HAP-1 (cell line): Measurements from ENCODE around the gene RNU6-1.
A peak's percentile ranks its signal among the peaks of the same experiment; 100 is the strongest.

ENCODE experiments used
- DNase-seq, 2 experiments: peaks; one replicate each; pipeline ENCODE4 v3.0.0-alpha.2; 2016 to 2020; ENCODE audit warnings: low spot score in 2 of 2
- H3K27me3 ChIP-seq: fragments of 250-450 bp; sonication (Bioruptor Pico); 2 replicates; pipeline ENCODE4 v1.5.1; 2020; ENCODE audit warnings: low read depth, mild to moderate bottlenecking, moderate library complexity
- H3K36me3 ChIP-seq: fragments of 250-450 bp; sonication (Bioruptor Pico); replicated peaks from 2 replicates; pipeline ENCODE4 v1.5.1; 2020; ENCODE audit warnings: mild to moderate bottlenecking
- H3K4me1 ChIP-seq: fragments of 250-450 bp; sonication (Bioruptor Pico); 2 replicates; pipeline ENCODE4 v1.5.1; 2020; ENCODE audit warnings: mild to moderate bottlenecking
- H3K4me3 ChIP-seq: fragments of 250-450 bp; sonication (Bioruptor Pico); 2 replicates; pipeline ENCODE4 v1.5.1; 2020; ENCODE audit warnings: mild to moderate bottlenecking, moderate library complexity
- H3K9me3 ChIP-seq: fragments of 250-450 bp; sonication (Bioruptor Pico); 2 replicates; pipeline ENCODE4 v1.5.1; 2020; ENCODE audit warnings: mild to moderate bottlenecking, moderate library complexity
- in situ Hi-C: fragments of 300-500 bp; cut with MboI; formaldehyde crosslinking; loops from 3 replicates; pipeline ENCODE4 v1.14.3; 2020; ENCODE audit warnings: low sequenced_read_pairs, inconsistent platforms, mixed read lengths

Gene RNU6-1

DNA sequence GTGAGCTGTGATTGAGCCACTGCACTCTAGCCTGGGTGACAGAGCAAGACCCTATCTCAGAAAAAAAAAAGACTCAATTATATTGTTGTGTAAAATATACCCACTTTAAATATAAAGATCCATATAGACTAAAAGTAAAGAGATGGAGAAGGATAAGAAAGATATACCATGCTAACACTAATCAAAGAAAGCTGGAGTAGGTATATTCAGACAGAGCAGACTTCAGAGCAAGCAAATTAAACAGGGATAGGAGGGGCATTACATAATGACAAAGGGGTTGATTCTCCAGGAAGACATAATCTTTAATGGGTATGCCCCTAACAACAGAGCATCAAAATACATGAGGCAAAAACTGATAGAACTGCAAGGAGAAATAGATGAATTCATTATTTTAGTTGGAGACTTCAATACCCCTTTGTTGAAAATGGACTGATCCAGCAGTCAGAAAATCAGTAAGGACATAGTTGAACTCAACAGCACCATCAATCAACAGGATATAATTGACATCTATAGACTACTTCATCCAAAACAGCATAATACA, 31.1 kb upstream of the RNU6-1 start:
- Histone ChIP-seq H3K27me3 (0 out of 2 replicates have a peak, but pooled peaks cover 4% of the 10 kb centered on the region), H3K36me3 (no peaks in the 10 kb centered on the region), H3K4me3 (no peak overlapping the region), H3K9me3 (peaks cover 4% of the 10 kb centered on the region), H3K4me1 (peaks cover 3% of the 10 kb centered on the region)
- in situ Hi-C loops = no loop called here
- DNase-seq = no peak

DNA sequence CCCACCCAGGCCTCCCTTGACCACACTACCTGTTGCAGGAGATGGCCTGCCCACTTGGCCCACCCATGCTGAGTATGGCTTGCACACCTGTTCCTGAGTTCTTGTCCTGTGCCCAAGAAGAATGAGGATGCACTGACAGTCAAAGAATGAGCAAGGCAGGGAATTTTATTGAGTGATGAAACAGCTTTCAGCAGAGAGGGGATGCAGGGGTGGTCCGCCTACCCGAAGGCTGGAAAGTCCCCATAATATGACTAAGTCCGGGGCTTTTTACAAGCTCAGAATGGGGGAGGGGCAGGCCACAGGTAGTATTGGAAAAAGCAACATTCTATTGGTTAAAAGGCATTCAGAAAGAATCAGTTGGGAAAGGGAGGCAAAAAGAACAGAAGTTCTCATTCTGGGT, 29.9 kb upstream of the RNU6-1 start:
- in situ Hi-C loops = no loop called here
- Histone ChIP-seq H3K9me3 (peaks cover 4% of the 10 kb centered on the region), H3K4me3 (no peak overlapping the region), H3K27me3 (0 out of 2 replicates have a peak, but pooled peaks cover 4% of the 10 kb centered on the region), H3K4me1 (peaks cover 15% of the 10 kb centered on the region), H3K36me3 (no peaks in the 10 kb centered on the region)
- peak in 1 of 2 experiments; percentile 6 for DNase-seq

DNA sequence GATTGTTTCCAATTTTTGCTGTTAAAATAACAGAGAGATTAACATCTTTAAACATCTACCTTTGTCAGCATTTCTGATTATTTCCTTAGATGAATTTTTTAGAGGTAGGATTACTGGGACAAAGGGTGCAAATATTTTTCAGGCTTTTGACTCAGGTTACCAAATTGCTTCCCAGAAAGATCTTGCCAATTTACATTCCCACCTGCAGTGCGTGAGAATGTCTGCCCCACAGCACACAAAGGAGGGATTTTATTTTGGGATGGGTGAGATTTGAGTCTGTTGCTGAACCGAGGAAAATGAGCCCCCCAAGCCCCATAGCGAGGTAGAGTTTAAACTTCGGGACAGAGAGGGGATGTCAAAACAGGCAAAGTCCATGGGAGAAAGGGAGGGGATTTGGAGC, 25.9 kb upstream of the RNU6-1 start:
- Histone ChIP-seq H3K4me1 (peaks cover 19% of the 10 kb centered on the region), H3K36me3 (no peaks in the 10 kb centered on the region), H3K9me3 (peaks cover 4% of the 10 kb centered on the region; the same call in 1 of the 2 replicates), H3K27me3 (no peaks in the 10 kb centered on the region), H3K4me3 (no peak overlapping the region)
- DNase-seq = peak; percentile 53 to 80
- in situ Hi-C loops = no loop called here

DNA sequence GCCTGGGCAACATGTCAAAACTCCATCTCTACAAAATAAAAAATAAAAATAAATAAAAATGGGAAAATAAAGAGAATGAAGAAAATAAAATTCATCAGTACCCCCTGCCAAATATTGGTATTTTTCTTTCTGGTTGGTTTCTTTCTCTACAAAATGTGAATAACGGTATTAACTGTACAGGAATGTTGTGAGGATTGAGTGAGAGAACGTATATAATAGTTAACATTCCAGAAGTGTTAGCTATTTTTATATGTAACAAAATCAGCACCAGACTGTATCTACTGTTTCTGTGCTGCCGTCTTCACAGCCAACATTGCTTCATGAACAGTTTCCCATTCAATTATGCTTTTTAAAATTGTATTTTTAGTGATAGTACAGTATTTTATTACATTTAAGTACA, 25.5 kb upstream of the RNU6-1 start:
- Histone ChIP-seq H3K4me1 (peaks cover 19% of the 10 kb centered on the region), H3K9me3 (peaks cover 3% of the 10 kb centered on the region; the same call in 1 of the 2 replicates), H3K27me3 (no peaks in the 10 kb centered on the region), H3K36me3 (no peaks in the 10 kb centered on the region), H3K4me3 (no peak overlapping the region)
- DNase-seq = peak; percentile 6 to 80
- in situ Hi-C loops = no loop called here

- no peaks in the 10 kb centered on the region for H3K9me3 ChIP-seq
- in situ Hi-C loops = loop anchor here (5.0 kb wide), 1 partner anchor 299 kb away; no protein-coding TSS in a partner anchor
- peak; percentile 95 to 96 for DNase-seq
Observed at GRCh38 chr15:67863442-67863987, 23.7 kb upstream of the RNU6-1 start.

GRCh38 chr15:67862750-67863441, 23.1 kb upstream of the RNU6-1 start:
- no peak overlapping the region for H3K4me3 ChIP-seq
- peaks cover 19% of the 10 kb centered on the region for H3K4me1 ChIP-seq
- no peak for DNase-seq
- H3K9me3 ChIP-seq = no peaks in the 10 kb centered on the region
- no peaks in the 10 kb centered on the region for H3K27me3 ChIP-seq
- in situ Hi-C loops = loop anchor here (5.0 kb wide), 1 partner anchor 299 kb away; no protein-coding TSS in a partner anchor
- H3K36me3 ChIP-seq = no peaks in the 10 kb centered on the region

More at GRCh38 chr15:67863442-67863987, 23.7 kb upstream of the RNU6-1 start:
- no peaks in the 10 kb centered on the region for H3K36me3 ChIP-seq
- no peaks in the 10 kb centered on the region for H3K27me3 ChIP-seq
- peaks cover 19% of the 10 kb centered on the region for H3K4me1 ChIP-seq
- peak overlapping the region; percentile 23 for H3K4me3 ChIP-seq

GRCh38 chr15:67861983-67862382, 22.1 kb upstream of the RNU6-1 start:
- peak in 1 of 2 experiments; percentile 5 for DNase-seq
- in situ Hi-C loops = loop anchor here (5.0 kb wide), 1 partner anchor 300 kb away; no protein-coding TSS in a partner anchor
- Histone ChIP-seq H3K36me3 (no peaks in the 10 kb centered on the region), H3K9me3 (no peaks in the 10 kb centered on the region), H3K4me1 (peaks cover 19% of the 10 kb centered on the region), H3K27me3 (no peaks in the 10 kb centered on the region), H3K4me3 (no peak overlapping the region)

DNA sequence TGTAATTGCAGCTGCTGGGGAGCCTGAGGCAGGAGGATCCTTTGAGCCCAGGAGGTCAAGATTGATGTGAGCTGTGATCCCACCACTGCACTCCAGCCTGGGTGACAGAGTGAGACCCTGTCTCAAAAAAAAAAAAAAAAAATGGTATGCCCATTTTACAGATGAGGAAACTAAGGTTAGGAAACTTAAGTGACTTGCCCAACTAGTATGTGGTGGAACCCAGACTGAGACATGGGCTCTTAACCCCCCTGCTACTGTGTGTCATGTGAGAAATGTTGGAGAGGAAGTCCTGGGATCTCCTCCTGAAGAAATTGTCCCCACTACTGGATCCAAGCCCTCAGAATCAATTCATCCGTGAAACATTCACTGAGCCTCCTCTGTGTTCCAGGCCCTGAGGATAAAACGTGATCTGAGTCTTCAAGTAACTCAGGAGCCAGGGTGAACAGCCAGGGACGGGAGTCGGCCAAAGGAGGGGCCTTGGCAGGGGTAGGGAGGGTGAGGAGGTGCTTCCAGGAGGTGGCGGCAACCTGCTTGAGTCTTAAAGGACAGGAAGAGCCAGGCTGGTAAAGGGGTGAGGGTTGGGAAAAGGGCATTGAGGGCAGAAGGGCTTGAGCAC, 19.6 kb upstream of the RNU6-1 start:
- in situ Hi-C loops = no loop called here
- DNase-seq = no peak
- Histone ChIP-seq H3K4me1 (peaks cover 4% of the 10 kb centered on the region), H3K9me3 (no peaks in the 10 kb centered on the region), H3K4me3 (no peak overlapping the region), H3K36me3 (no peaks in the 10 kb centered on the region), H3K27me3 (no peaks in the 10 kb centered on the region)

DNA sequence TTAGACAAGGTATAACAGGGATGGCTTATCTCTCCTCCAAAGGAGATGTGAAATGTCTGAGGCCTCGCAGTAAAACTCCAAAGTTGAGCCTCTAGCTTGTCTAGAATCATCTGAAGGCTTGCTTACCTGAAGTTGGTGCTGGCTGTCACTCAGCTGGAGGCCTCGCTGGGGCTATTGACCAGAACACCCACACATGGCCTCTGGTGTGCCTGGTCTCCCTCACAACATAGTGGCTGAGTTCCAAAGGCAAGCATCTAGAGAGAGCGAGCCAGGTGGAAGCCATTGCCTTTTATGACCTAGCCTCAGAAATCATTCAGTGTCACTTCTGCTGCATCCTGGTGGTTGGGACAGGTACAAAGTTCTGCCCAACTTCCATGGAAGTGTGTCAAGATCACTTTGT, 17.4 kb upstream of the RNU6-1 start:
- Histone ChIP-seq H3K27me3 (no peaks in the 10 kb centered on the region), H3K4me1 (no peaks in the 10 kb centered on the region), H3K36me3 (no peaks in the 10 kb centered on the region), H3K9me3 (no peaks in the 10 kb centered on the region), H3K4me3 (no peak overlapping the region)
- DNase-seq = peak in 1 of 2 experiments; percentile 9
- in situ Hi-C loops = no loop called here

DNA sequence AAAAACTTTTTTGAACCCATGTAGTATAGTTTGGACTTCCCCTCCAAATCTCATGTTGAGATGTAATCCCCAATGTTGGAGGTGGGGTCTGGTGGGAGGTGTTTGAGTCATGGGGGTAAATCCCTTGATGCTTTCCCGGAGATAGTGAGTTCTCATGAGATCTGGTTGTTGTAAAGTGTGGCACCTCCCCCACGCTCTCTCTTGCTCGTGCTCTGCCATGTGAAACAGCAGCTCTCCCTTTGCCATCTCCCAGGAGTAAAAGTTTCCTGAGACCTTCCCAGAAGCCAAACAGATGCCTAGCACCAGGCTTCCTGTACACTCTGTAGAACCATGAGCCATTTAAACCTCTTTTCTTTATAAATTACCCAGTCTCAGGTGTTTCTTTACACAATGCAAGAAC, 16.0 kb upstream of the RNU6-1 start:
- in situ Hi-C loops = no loop called here
- Histone ChIP-seq H3K4me3 (no peak overlapping the region), H3K9me3 (no peaks in the 10 kb centered on the region), H3K36me3 (no peaks in the 10 kb centered on the region), H3K4me1 (no peaks in the 10 kb centered on the region), H3K27me3 (no peaks in the 10 kb centered on the region)
- peak in 1 of 2 experiments; percentile 7 for DNase-seq

DNA sequence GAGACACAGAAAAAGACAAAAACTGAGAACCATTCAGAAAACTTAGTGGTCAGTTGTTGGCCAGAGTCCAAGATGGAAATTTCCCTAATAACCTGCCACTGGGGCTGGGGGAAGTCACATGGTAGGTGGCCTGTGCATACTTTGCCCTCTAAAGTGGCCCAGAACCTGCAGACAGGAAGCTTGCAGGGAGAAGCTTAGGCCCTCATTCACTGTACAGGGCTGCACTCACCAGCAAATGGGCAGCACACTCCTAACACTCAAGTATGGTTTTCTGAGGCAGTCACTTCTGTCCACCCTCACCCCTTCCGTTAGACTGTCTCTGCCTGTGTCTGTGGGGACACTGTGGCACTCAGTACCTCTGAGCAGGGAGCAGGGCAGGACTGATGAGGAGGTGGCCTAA, 14.5 kb upstream of the RNU6-1 start:
- in situ Hi-C loops = no loop called here
- Histone ChIP-seq H3K27me3 (no peaks in the 10 kb centered on the region), H3K4me3 (no peak overlapping the region), H3K9me3 (no peaks in the 10 kb centered on the region), H3K4me1 (no peaks in the 10 kb centered on the region), H3K36me3 (no peaks in the 10 kb centered on the region)
- peak in 1 of 2 experiments; percentile 7 for DNase-seq

- no peak overlapping the region for H3K4me3 ChIP-seq
- no peaks in the 10 kb centered on the region for H3K27me3 ChIP-seq
- in situ Hi-C loops = no loop called here
- H3K4me1 ChIP-seq = no peaks in the 10 kb centered on the region
- peak in 1 of 2 experiments; percentile 6 for DNase-seq
- H3K36me3 ChIP-seq = no peaks in the 10 kb centered on the region
- H3K9me3 ChIP-seq = no peaks in the 10 kb centered on the region
Observed at GRCh38 chr15:67853454-67853853, 13.6 kb upstream of the RNU6-1 start.

DNA sequence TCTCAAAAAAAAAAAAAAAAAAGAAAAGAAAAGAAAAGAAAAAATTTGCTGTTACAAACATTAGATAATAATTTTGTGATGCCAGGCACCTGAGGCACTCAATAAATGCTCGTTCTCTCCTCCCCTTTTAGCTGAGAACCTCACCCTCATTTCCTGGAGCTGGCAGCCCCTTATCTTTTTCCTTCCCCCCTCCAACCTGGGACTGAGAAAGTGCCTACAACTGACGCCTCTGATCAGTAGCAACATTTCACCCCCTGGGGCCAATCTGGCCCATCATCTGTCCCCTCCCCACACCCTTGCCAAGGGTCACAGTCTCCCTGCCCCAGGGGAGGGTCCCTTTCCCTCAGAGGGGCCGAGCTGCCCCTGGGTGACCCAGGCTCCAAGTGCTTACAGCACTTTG, 12.6 kb upstream of the RNU6-1 start:
- DNase-seq = peak in 1 of 2 experiments; percentile 8
- no peaks in the 10 kb centered on the region for H3K27me3 ChIP-seq
- no peaks in the 10 kb centered on the region for H3K4me1 ChIP-seq
- no peaks in the 10 kb centered on the region for H3K9me3 ChIP-seq
- H3K36me3 ChIP-seq = no peaks in the 10 kb centered on the region
- no peak overlapping the region for H3K4me3 ChIP-seq
- in situ Hi-C loops = no loop called here
